ENCODE measurements around the gene EEF2. TPM values are rescaled to one million over a fixed set of nuclear protein-coding genes. Genes with fewer than 3 reads are reported as not detected.
"Not testable (repeated sequence)": the region's sequence is repeated elsewhere in the genome, so short reads cannot be mapped to it uniquely, and the experiment has no call there.

EEF2 gene
- total and polyA plus RNA-seq, 12 donors: 752 to 3,482 (median 2,119) TPM

DNA sequence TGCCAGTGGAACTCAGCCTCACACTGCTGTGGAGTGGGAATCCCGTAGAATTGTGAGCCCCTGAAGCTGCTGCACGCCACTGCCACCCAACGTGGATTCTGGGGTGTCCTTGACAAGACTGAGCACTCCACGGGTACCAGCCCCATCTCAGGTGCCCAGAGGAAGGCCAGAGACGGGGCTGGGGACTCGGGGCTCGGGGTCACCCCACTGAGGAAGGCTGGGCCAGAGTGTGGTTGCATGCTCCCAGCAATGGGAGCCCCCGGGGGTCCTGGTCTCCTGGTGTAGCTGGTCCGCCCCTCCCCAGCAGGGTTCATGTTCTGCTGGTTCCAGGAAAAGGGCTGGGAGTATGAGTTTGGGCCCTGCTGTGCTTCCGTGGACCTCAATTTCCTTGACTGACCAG is 29.6 kb downstream of the EEF2 start:
- intact Hi-C loops (cut with DNase I): no loop called here
- no peak for DNase-seq
- Histone ChIP-seq H3K36me3 (replicated peaks in 1 of 2) (peaks cover 0 to 32% of the 10 kb centered on the region in 2 donors), H3K27me3 (no peaks in the 10 kb centered on the region), H3K9me3 (replicated peaks in 1 of 3) (no peaks in the 10 kb centered on the region), H3K27ac (no peak overlapping the region), H3K4me3 (no peak overlapping the region), H3K4me1 (replicated peaks in 1 of 2) (peaks cover 13 to 19% of the 10 kb centered on the region in 2 donors)
- WGBS, 4 donors: 86 to 100% (median 89%) methylated on average over 3 to 10 of the region's 10 CpGs
- TF ChIP-seq POLR2A (IDR thresholded peaks at IDR 0.05): no peak
- TF ChIP-seq, protein P1, sequence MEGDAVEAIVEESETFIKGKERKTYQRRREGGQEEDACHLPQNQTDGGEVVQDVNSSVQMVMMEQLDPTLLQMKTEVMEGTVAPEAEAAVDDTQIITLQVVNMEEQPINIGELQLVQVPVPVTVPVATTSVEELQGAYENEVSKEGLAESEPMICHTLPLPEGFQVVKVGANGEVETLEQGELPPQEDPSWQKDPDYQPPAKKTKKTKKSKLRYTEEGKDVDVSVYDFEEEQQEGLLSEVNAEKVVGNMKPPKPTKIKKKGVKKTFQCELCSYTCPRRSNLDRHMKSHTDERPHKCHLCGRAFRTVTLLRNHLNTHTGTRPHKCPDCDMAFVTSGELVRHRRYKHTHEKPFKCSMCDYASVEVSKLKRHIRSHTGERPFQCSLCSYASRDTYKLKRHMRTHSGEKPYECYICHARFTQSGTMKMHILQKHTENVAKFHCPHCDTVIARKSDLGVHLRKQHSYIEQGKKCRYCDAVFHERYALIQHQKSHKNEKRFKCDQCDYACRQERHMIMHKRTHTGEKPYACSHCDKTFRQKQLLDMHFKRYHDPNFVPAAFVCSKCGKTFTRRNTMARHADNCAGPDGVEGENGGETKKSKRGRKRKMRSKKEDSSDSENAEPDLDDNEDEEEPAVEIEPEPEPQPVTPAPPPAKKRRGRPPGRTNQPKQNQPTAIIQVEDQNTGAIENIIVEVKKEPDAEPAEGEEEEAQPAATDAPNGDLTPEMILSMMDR (IDR thresholded peaks at IDR 0.05): no peak

DNA sequence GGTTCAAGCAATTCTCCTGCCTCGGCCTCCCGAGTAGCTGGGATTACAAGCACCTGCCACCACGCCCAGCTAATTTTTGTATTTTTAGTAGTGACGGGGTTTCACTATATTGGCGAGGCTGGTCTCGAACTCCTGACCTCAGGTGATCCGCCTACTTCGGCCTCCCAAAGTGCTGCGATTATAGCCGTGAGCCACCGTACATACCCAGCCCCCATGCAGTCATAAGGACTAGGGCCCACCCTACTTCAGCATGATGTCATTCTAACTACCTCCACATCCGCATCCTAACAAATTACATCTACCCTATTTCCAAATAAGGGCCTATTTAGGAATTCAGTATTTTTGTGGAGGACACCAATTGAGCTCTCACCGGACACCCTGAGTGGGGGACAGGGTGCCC is 30.0 kb downstream of the EEF2 start:
- H3K9me3 ChIP-seq (replicated peaks in 1 of 3); H3K4me3 ChIP-seq; H3K27ac ChIP-seq; H3K27me3 ChIP-seq; intact Hi-C loops (cut with DNase I); DNase-seq: not testable (repeated sequence)
- Histone ChIP-seq H3K36me3 (replicated peaks in 1 of 2) (peaks cover 0 to 28% of the 10 kb centered on the region in 2 donors), H3K4me1 (replicated peaks in 1 of 2) (peaks cover 18 to 23% of the 10 kb centered on the region in 2 donors)
- WGBS, 4 donors: 86 to 90% (median 87%) methylated on average over 13 of the region's 13 CpGs

GRCh38 chr19:3954107-3954506 is 31.2 kb downstream of the EEF2 start:
- 76 to 89% (median 82%) methylated on average over 3 to 12 of the region's 12 CpGs for WGBS, 4 donors
- H3K27ac ChIP-seq: no peak overlapping the region
- intact Hi-C loops (cut with DNase I): no loop called here

GRCh38 chr19:3952755-3953276 is 32.4 kb downstream of the EEF2 start:
- intact Hi-C loops (cut with DNase I); H3K27me3 ChIP-seq; H3K36me3 ChIP-seq (replicated peaks in 1 of 2); H3K4me3 ChIP-seq; H3K9me3 ChIP-seq (replicated peaks in 1 of 3); DNase-seq: not testable (repeated sequence)
- Histone ChIP-seq H3K27ac (peak overlapping the region in 3 of 5 donors; percentile 13 to 64 (median 49)), H3K4me1 (replicated peaks in 1 of 2) (peaks cover 19 to 24% of the 10 kb centered on the region in 2 donors)
- 65 to 74% (median 68%) methylated on average over 9 of the region's 9 CpGs for WGBS, 4 donors

More at GRCh38 chr19:3954107-3954506, 31.2 kb downstream of the EEF2 start:
- Histone ChIP-seq H3K4me1 (replicated peaks in 1 of 2) (peaks cover 19 to 24% of the 10 kb centered on the region in 2 donors), H3K9me3 (replicated peaks in 1 of 3) (no peaks in the 10 kb centered on the region), H3K27me3 (no peaks in the 10 kb centered on the region), H3K4me3 (no peak overlapping the region), H3K36me3 (replicated peaks in 1 of 2) (peaks cover 0 to 16% of the 10 kb centered on the region in 2 donors)
- TF ChIP-seq, protein P1 (IDR thresholded peaks at IDR 0.05): no peak
- TF ChIP-seq POLR2A (IDR thresholded peaks at IDR 0.05): no peak
- DNase-seq: no peak

GRCh38 chr19:3950871-3951861 is 34.1 kb downstream of the EEF2 start:
- 27 to 38% (median 30%) methylated on average over 33 to 41 of the region's 41 CpGs for WGBS, 4 donors
- peak in 2 of 7 donors; percentile 48 to 60 for DNase-seq
- no peaks in the 10 kb centered on the region for H3K9me3 ChIP-seq (replicated peaks in 1 of 3)
- peak overlapping the region in 2 of 5 donors; percentile 5 to 29 for H3K27ac ChIP-seq
- no peaks in the 10 kb centered on the region for H3K36me3 ChIP-seq (replicated peaks in 1 of 2)
- no peak overlapping the region for H3K4me3 ChIP-seq
- TF ChIP-seq, protein P1 (IDR thresholded peaks at IDR 0.05): no peak
- TF ChIP-seq POLR2A (IDR thresholded peaks at IDR 0.05): no peak
- H3K4me1 ChIP-seq (replicated peaks in 1 of 2): peaks cover 19 to 24% of the 10 kb centered on the region in 2 donors
- intact Hi-C loops (cut with DNase I): no loop called here
- no peaks in the 10 kb centered on the region for H3K27me3 ChIP-seq

Measured in adrenal gland (tissue), 12 donors.